Middle frontal gyrus (tissue), 1 donor: ENCODE measurements around the gene TRAF3IP3.
"Not testable (repeated sequence)": the region's sequence is repeated elsewhere in the genome, so short reads cannot be mapped to it uniquely, and the experiment has no call there.

Experiments used
- DNase-seq: peaks from one replicate; pipeline ENCODE4 v3.0.0-alpha.2; 2015; ENCODE audit warnings: low spot score; ENCODE audit errors: extremely low spot score

The TRAF3IP3 gene

GRCh38 chr1:209767706-209768105, 11.9 kb downstream of the TRAF3IP3 start:
- no peak for DNase-seq

- no peak for DNase-seq
Measured at GRCh38 chr1:209768354-209768774, 12.5 kb downstream of the TRAF3IP3 start.

GRCh38 chr1:209769171-209769904, 13.5 kb downstream of the TRAF3IP3 start:
- DNase-seq, result no peak

GRCh38 chr1:209769971-209770370, 14.1 kb downstream of the TRAF3IP3 start:
- DNase-seq, result no peak

- no peak for DNase-seq
Measured at GRCh38 chr1:209770636-209771415, 15.0 kb downstream of the TRAF3IP3 start.

- DNase-seq, result no peak
Measured at GRCh38 chr1:209772126-209772525, 16.3 kb downstream of the TRAF3IP3 start.

- DNase-seq, result no peak
Measured at GRCh38 chr1:209774592-209774991, 18.7 kb downstream of the TRAF3IP3 start.

- DNase-seq, result no peak
Measured at GRCh38 chr1:209775678-209776077, 19.8 kb downstream of the TRAF3IP3 start.

GRCh38 chr1:209777587-209777986, 21.7 kb downstream of the TRAF3IP3 start:
- DNase-seq, result no peak

- DNase-seq, result no peak
Measured at GRCh38 chr1:209778102-209778501, 22.2 kb downstream of the TRAF3IP3 start.

- DNase-seq, result no peak
Measured at GRCh38 chr1:209780268-209780667, 24.4 kb downstream of the TRAF3IP3 start.

GRCh38 chr1:209783386-209783785, 27.5 kb downstream of the TRAF3IP3 start:
- DNase-seq, result no peak

GRCh38 chr1:209784265-209785169, 28.7 kb downstream of the TRAF3IP3 start, which contains the start of gene C1orf74:
TSS of gene C1orf74 (minus strand) at chr1:209784559. CDS start at chr1:209783634, 925 bp downstream.
- peak; percentile 96 for DNase-seq

GRCh38 chr1:209785592-209785991, 29.7 kb downstream of the TRAF3IP3 start:
- DNase-seq, result no peak

- no peak for DNase-seq
Measured at GRCh38 chr1:209786146-209786545, 30.3 kb downstream of the TRAF3IP3 start.

- no peak for DNase-seq
Measured at GRCh38 chr1:209787551-209787950, 31.7 kb downstream of the TRAF3IP3 start.

- DNase-seq, result no peak
Measured at GRCh38 chr1:209789245-209789644, 33.4 kb downstream of the TRAF3IP3 start.

- DNase-seq, result no peak
Measured at GRCh38 chr1:209790286-209791193, 34.7 kb downstream of the TRAF3IP3 start.

GRCh38 chr1:209791920-209792319, 36.1 kb downstream of the TRAF3IP3 start:
- no peak for DNase-seq

GRCh38 chr1:209793711-209794110, 37.9 kb downstream of the TRAF3IP3 start:
- not testable (repeated sequence) for DNase-seq
